Muscle of leg (tissue), 11 donors: Measurements from ENCODE around the gene RBM17. TPM values are rescaled to one million over a fixed set of nuclear protein-coding genes. Genes with fewer than 3 reads are reported as not detected.

Source experiments
- DNase-seq: peaks from one replicate; pipeline ENCODE4 v3.0.0; 2013
- H3K27ac ChIP-seq: one replicate; pipeline ENCODE4 v1.5.1; 2013; ENCODE audit warnings: mild to moderate bottlenecking, low read length, control low read depth
- H3K27me3 ChIP-seq: one replicate; pipeline ENCODE4 v1.6.1; 2013; ENCODE audit warnings: low read length; ENCODE audit not compliant: control insufficient read depth, insufficient read depth
- H3K36me3 ChIP-seq: one replicate; pipeline ENCODE4 v1.6.1; 2013; ENCODE audit warnings: low read length; ENCODE audit not compliant: control insufficient read depth, insufficient read depth
- H3K4me1 ChIP-seq: one replicate; pipeline ENCODE4 v1.6.1; 2013; ENCODE audit warnings: low read length; ENCODE audit not compliant: control insufficient read depth, insufficient read depth
- H3K4me3 ChIP-seq: one replicate; pipeline ENCODE4 v1.5.1; 2013; ENCODE audit warnings: low read length, control low read depth
- H3K9me3 ChIP-seq: replicated peaks from 2 replicates; pipeline ENCODE4 v1.6.1; 2013; ENCODE audit warnings: low read depth, low read length; ENCODE audit not compliant: control insufficient read depth
- WGBS: methylation state at CpG from one replicate; pipeline ENCODE4 v1.1.5; 2013; ENCODE audit warnings: missing lambda C conversion rate; ENCODE audit not compliant: insufficient coverage; 5-methylcytosine and 5-hydroxymethylcytosine counted together
- polyA plus RNA-seq, 8 donors: library from polyadenylated mRNA; unstranded; fragments of 120-200 nt; gene quantifications; one replicate each; pipeline versions ENCODE4 v1.2.1 to v1.2.3, GENCODE V29; 2013; ENCODE audit warnings: inconsistent platforms in 1 of 8, low replicate concordance in 1 of 8; ENCODE audit not compliant: insufficient read length in 8 of 8, insufficient read depth in 1 of 8
- total RNA-seq: library from RNA; stranded (reverse); fragments of 120-200 nt; gene quantifications from one replicate; pipeline ENCODE4 v1.2.4, GENCODE V29; 2013

The RBM17 gene
- total and polyA plus RNA-seq, 9 donors, result 39.2 to 112 (median 94.8) TPM

GRCh38 chr10:6142644-6143043 lies 53.8 kb downstream of the RBM17 start:
- WGBS, result 84% methylated on average over 7 of the region's 7 CpGs
- Histone ChIP-seq H3K4me1 (peaks cover 26% of the 10 kb centered on the region), H3K27ac (no peak overlapping the region), H3K9me3 (no peaks in the 10 kb centered on the region), H3K27me3 (peaks cover 28% of the 10 kb centered on the region), H3K4me3 (no peak overlapping the region), H3K36me3 (no peaks in the 10 kb centered on the region)
- DNase-seq, result no peak

- Histone ChIP-seq H3K4me3 (no peak overlapping the region), H3K4me1 (peaks cover 26% of the 10 kb centered on the region), H3K36me3 (no peaks in the 10 kb centered on the region), H3K9me3 (no peaks in the 10 kb centered on the region), H3K27ac (no peak overlapping the region), H3K27me3 (peaks cover 23% of the 10 kb centered on the region)
- no peak for DNase-seq
- WGBS, result 87% methylated on average over 4 of the region's 13 CpGs
Measured at GRCh38 chr10:6143181-6143580, 54.3 kb downstream of the RBM17 start.

GRCh38 chr10:6144406-6145165 lies 55.8 kb downstream of the RBM17 start:
- WGBS, result under 1% methylated on average over 81 of the region's 81 CpGs
- Histone ChIP-seq H3K27ac (peak overlapping the region; percentile 59), H3K4me3 (peak overlapping the region; percentile 77), H3K9me3 (no peaks in the 10 kb centered on the region), H3K4me1 (peaks cover 26% of the 10 kb centered on the region), H3K36me3 (no peaks in the 10 kb centered on the region), H3K27me3 (peaks cover 16% of the 10 kb centered on the region)
- DNase-seq, result peak; percentile 95

- peak; percentile 47 for DNase-seq
- 1% methylated on average over 71 of the region's 76 CpGs for WGBS
Measured at GRCh38 chr10:6145166-6145987, 56.5 kb downstream of the RBM17 start.

GRCh38 chr10:6146013-6146785 lies 57.4 kb downstream of the RBM17 start:
- Histone ChIP-seq H3K27ac (no peak overlapping the region), H3K36me3 (no peaks in the 10 kb centered on the region), H3K4me1 (peaks cover 27% of the 10 kb centered on the region), H3K27me3 (peaks cover 5% of the 10 kb centered on the region), H3K9me3 (no peaks in the 10 kb centered on the region), H3K4me3 (peak overlapping the region; percentile 77)
- WGBS, result 57% methylated on average over 11 of the region's 22 CpGs
- no peak for DNase-seq

More at GRCh38 chr10:6145166-6145987, 56.5 kb downstream of the RBM17 start:
- Histone ChIP-seq H3K9me3 (no peaks in the 10 kb centered on the region), H3K36me3 (no peaks in the 10 kb centered on the region), H3K27ac (no peak overlapping the region), H3K4me1 (peaks cover 24% of the 10 kb centered on the region), H3K4me3 (peak overlapping the region; percentile 77), H3K27me3 (peaks cover 11% of the 10 kb centered on the region)

- no peak overlapping the region for H3K27ac ChIP-seq
- H3K4me1 ChIP-seq, result peaks cover 22% of the 10 kb centered on the region
- H3K9me3 ChIP-seq, result no peaks in the 10 kb centered on the region
- no peaks in the 10 kb centered on the region for H3K36me3 ChIP-seq
- H3K4me3 ChIP-seq, result no peak overlapping the region
- WGBS, result 67% methylated on average over 11 of the region's 11 CpGs
- DNase-seq, result no peak
- H3K27me3 ChIP-seq, result peaks cover 5% of the 10 kb centered on the region
Measured at GRCh38 chr10:6146921-6147320, 58.1 kb downstream of the RBM17 start.

- Histone ChIP-seq H3K4me1 (peaks cover 24% of the 10 kb centered on the region), H3K4me3 (no peak overlapping the region), H3K36me3 (no peaks in the 10 kb centered on the region), H3K27me3 (no peaks in the 10 kb centered on the region), H3K9me3 (no peaks in the 10 kb centered on the region), H3K27ac (no peak overlapping the region)
- 79% methylated on average over 7 of the region's 7 CpGs for WGBS
- no peak for DNase-seq
Measured at GRCh38 chr10:6148251-6148701, 59.4 kb downstream of the RBM17 start.

GRCh38 chr10:6148908-6149307 lies 60.1 kb downstream of the RBM17 start:
- 100% methylated on average over 2 of the region's 6 CpGs for WGBS
- peaks cover 23% of the 10 kb centered on the region for H3K4me1 ChIP-seq
- H3K27ac ChIP-seq, result no peak overlapping the region
- H3K4me3 ChIP-seq, result no peak overlapping the region
- H3K27me3 ChIP-seq, result no peaks in the 10 kb centered on the region
- no peaks in the 10 kb centered on the region for H3K36me3 ChIP-seq
- DNase-seq, result no peak
- H3K9me3 ChIP-seq, result no peaks in the 10 kb centered on the region

- Histone ChIP-seq H3K27me3 (no peaks in the 10 kb centered on the region), H3K9me3 (no peaks in the 10 kb centered on the region), H3K4me1 (peaks cover 8% of the 10 kb centered on the region), H3K27ac (peak overlapping the region; percentile 51), H3K4me3 (no peak overlapping the region), H3K36me3 (no peaks in the 10 kb centered on the region)
- DNase-seq, result peak; percentile 74
- WGBS, result 25% methylated on average over 10 of the region's 22 CpGs
Measured at GRCh38 chr10:6151087-6151977, 62.5 kb downstream of the RBM17 start.
